A673 (cell line): ENCODE measurements around the gene C2CD3.

ENCODE experiments used
- EZH2 ChIP-seq: fragments of 200-600 bp; sonication (generic); IDR thresholded peaks from 2 replicates; pipeline ENCODE4 v1.6.1; 2017; ENCODE audit warnings: borderline replicate concordance, low read depth, mild to moderate bottlenecking, mixed read lengths, antibody characterized with exemption, low read length; ENCODE audit not compliant: poor library complexity, severe bottlenecking
- TF ChIP-seq, protein P1 (sequence below): fragments of 300-800, 200-600 bp; sonication (generic); conservative IDR thresholded peaks from 2 replicates; pipeline ENCODE4 v1.5.1; 2017; ENCODE audit warnings: low read depth, mild to moderate bottlenecking, antibody characterized with exemption, low read length, moderate library complexity, mixed read lengths

GRCh38 chr11:74022546-74022945, 148.3 kb downstream of the C2CD3 start:
- TF ChIP-seq, protein P1, sequence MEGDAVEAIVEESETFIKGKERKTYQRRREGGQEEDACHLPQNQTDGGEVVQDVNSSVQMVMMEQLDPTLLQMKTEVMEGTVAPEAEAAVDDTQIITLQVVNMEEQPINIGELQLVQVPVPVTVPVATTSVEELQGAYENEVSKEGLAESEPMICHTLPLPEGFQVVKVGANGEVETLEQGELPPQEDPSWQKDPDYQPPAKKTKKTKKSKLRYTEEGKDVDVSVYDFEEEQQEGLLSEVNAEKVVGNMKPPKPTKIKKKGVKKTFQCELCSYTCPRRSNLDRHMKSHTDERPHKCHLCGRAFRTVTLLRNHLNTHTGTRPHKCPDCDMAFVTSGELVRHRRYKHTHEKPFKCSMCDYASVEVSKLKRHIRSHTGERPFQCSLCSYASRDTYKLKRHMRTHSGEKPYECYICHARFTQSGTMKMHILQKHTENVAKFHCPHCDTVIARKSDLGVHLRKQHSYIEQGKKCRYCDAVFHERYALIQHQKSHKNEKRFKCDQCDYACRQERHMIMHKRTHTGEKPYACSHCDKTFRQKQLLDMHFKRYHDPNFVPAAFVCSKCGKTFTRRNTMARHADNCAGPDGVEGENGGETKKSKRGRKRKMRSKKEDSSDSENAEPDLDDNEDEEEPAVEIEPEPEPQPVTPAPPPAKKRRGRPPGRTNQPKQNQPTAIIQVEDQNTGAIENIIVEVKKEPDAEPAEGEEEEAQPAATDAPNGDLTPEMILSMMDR, result no peak
- no peak for TF ChIP-seq EZH2
